Chondrocyte (in vitro differentiated cells): ENCODE data around the gene CNKSR3. TPM values are rescaled to one million over a fixed set of nuclear protein-coding genes. Genes with fewer than 3 reads are reported as not detected.

Source experiments
- DNase-seq: peaks from one replicate; pipeline ENCODE4 v3.0.0; 2021; ENCODE audit warnings: mixed read lengths, low spot score
- H3K27ac Mint-ChIP-seq: one replicate; pipeline ENCODE4 v1.8.0; 2021; ENCODE audit warnings: mild to moderate bottlenecking, moderate library complexity, mixed read lengths; ENCODE audit not compliant: unreplicated experiment
- H3K27me3 Mint-ChIP-seq: 2 replicates; pipeline ENCODE4 v1.8.0; 2021; ENCODE audit warnings: low read depth, mixed read lengths
- H3K36me3 Mint-ChIP-seq: 2 replicates; pipeline ENCODE4 v1.8.0; 2021; ENCODE audit warnings: low read depth, mixed read lengths
- H3K4me1 Mint-ChIP-seq: 2 replicates; pipeline ENCODE4 v1.8.0; 2021; ENCODE audit warnings: low read depth, mild to moderate bottlenecking, mixed read lengths
- H3K4me3 Mint-ChIP-seq: one replicate; pipeline ENCODE4 v1.8.0; 2021; ENCODE audit warnings: mild to moderate bottlenecking, moderate library complexity, mixed read lengths; ENCODE audit not compliant: unreplicated experiment
- H3K9me3 Mint-ChIP-seq: 2 replicates; pipeline ENCODE4 v1.8.0; 2021; ENCODE audit warnings: low read depth, mixed read lengths
- total RNA-seq: library from RNA; stranded (reverse); gene quantifications from 3 replicates; pipeline ENCODE4 v1.2.1, GENCODE V29; 2021
- TF ChIP-seq, protein P1 (sequence below): fragments of 200-600 bp; sonication (generic); IDR thresholded peaks from 2 replicates; pipeline ENCODE4 v1.5.0; 2021; ENCODE audit warnings: antibody characterized with exemption, mild to moderate bottlenecking, moderate library complexity

Gene CNKSR3
- total RNA-seq, 1 donor from 2014 or later: 14.2 TPM

DNA sequence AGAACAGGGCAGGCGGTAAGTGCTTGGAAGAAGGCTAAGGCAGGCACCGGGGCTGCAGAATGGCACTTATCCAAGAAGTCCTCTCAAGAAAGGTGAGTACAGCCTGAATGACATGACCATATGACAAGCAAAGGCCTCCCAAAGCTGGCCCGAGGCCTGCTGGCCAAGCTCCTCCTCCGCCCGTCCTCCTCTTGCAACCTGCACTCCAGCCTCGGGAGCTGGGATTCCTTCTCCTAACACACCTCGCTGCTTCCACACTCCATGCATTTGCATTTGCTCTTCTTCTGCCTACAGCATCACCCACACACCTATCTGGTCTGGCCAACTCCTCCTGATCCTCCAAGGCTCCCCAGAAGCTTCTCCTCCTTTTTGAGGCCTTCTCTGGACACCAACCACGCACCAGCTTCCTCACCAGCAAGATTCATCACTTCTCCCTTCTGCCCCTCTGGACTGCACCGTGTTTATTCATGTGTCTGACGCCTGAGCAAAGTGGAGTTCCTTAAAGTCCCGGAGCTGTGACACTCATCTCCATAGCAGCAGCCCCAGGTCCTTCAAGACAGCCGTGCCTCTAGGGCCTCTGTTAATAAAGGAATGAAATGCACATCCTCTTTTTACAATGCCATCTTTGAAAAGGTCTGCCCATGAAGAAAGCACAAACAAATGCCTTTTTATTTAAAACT is 32.3 kb downstream of the CNKSR3 start:
- H3K4me1 Mint-ChIP-seq: peaks cover 70% of the 10 kb centered on the region
- no peaks in the 10 kb centered on the region for H3K27me3 Mint-ChIP-seq
- no peak for DNase-seq
- TF ChIP-seq, protein P1, sequence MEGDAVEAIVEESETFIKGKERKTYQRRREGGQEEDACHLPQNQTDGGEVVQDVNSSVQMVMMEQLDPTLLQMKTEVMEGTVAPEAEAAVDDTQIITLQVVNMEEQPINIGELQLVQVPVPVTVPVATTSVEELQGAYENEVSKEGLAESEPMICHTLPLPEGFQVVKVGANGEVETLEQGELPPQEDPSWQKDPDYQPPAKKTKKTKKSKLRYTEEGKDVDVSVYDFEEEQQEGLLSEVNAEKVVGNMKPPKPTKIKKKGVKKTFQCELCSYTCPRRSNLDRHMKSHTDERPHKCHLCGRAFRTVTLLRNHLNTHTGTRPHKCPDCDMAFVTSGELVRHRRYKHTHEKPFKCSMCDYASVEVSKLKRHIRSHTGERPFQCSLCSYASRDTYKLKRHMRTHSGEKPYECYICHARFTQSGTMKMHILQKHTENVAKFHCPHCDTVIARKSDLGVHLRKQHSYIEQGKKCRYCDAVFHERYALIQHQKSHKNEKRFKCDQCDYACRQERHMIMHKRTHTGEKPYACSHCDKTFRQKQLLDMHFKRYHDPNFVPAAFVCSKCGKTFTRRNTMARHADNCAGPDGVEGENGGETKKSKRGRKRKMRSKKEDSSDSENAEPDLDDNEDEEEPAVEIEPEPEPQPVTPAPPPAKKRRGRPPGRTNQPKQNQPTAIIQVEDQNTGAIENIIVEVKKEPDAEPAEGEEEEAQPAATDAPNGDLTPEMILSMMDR: no peak
- H3K4me3 Mint-ChIP-seq: peak overlapping the region; percentile 7
- H3K36me3 Mint-ChIP-seq: no peaks in the 10 kb centered on the region
- H3K9me3 Mint-ChIP-seq: no peaks in the 10 kb centered on the region
- peak overlapping the region; percentile 93 for H3K27ac Mint-ChIP-seq

DNA sequence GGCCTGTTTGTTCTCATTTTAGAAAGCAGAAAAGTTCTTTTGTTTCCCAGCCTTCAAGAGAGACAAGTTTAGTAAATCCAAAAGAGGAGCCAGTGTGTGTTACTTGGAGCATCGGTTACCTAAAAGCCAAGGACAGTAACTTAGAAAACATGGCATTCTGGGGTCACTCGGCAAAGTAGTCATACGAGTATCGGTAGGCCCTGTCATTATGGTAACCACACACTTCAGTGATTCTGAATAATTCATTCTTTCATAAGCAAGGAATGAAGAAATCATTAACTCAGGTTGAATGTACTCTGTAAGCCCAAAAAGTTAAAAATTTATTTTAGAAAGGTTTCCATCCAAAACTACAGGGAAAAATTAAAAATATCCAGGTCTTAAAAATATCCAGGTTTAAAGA is 34.0 kb downstream of the CNKSR3 start:
- TF ChIP-seq, protein P1: no peak
- H3K36me3 Mint-ChIP-seq: no peaks in the 10 kb centered on the region
- H3K27me3 Mint-ChIP-seq: no peaks in the 10 kb centered on the region
- DNase-seq: no peak
- H3K9me3 Mint-ChIP-seq: no peaks in the 10 kb centered on the region
- no peak overlapping the region for H3K4me3 Mint-ChIP-seq
- H3K4me1 Mint-ChIP-seq: peaks cover 69% of the 10 kb centered on the region
- H3K27ac Mint-ChIP-seq: peak overlapping the region; percentile 18

GRCh38 chr6:154474648-154475428 is 35.6 kb downstream of the CNKSR3 start:
- Mint-ChIP-seq H3K36me3 (no peaks in the 10 kb centered on the region), H3K9me3 (peaks cover 6% of the 10 kb centered on the region), H3K4me3 (no peak overlapping the region), H3K4me1 (peaks cover 58% of the 10 kb centered on the region), H3K27ac (peak overlapping the region; percentile 78), H3K27me3 (no peaks in the 10 kb centered on the region)
- TF ChIP-seq, protein P1: no peak
- no peak for DNase-seq

DNA sequence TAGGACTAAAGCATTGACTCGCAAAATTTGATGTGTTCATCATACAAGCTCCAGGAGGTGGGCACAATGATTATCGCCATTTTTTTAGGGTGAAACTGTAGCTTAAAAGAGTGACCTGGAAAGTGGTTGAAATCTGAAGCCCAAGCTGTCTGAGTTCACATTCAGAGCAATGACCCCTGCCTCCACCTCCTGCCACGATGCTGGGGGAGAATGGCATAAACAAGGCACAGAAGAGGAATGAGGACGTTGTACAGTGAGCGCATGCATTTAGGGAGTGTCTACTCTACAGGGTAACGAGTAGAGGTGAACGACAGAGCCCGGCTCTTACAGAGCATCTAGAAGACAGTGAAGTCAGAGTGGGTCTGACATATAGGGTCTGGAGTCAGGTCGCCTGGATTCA is 37.2 kb downstream of the CNKSR3 start:
- no peaks in the 10 kb centered on the region for H3K36me3 Mint-ChIP-seq
- TF ChIP-seq, protein P1: no peak

GRCh38 chr6:154471609-154472362 is 38.7 kb downstream of the CNKSR3 start:
- TF ChIP-seq, protein P1: no peak
- peak overlapping the region; percentile 33 for H3K27ac Mint-ChIP-seq
- no peaks in the 10 kb centered on the region for H3K27me3 Mint-ChIP-seq
- no peak for DNase-seq
- no peaks in the 10 kb centered on the region for H3K36me3 Mint-ChIP-seq
- H3K4me3 Mint-ChIP-seq: no peak overlapping the region
- H3K9me3 Mint-ChIP-seq: peaks cover 6% of the 10 kb centered on the region
- H3K4me1 Mint-ChIP-seq: peaks cover 34% of the 10 kb centered on the region

More for the DNA sequence above, 37.2 kb downstream of the CNKSR3 start:
- peaks cover 43% of the 10 kb centered on the region for H3K4me1 Mint-ChIP-seq
- H3K9me3 Mint-ChIP-seq: peaks cover 6% of the 10 kb centered on the region
- no peaks in the 10 kb centered on the region for H3K27me3 Mint-ChIP-seq
- H3K4me3 Mint-ChIP-seq: no peak overlapping the region
- H3K27ac Mint-ChIP-seq: peak overlapping the region; percentile 59
- no peak for DNase-seq
